Body of pancreas (tissue), 4 donors: Measurements from ENCODE around the gene APCDD1.

Source experiments
- CTCF ChIP-seq, 7 experiments: fragments of 450-650 bp in 4 of 7; fragments of 200-600 bp in 3 of 7; sonication (generic) in 3 of 7; IDR thresholded peaks; one replicate each; pipeline ENCODE4 v1.5.1; 2016 to 2019; ENCODE audit warnings: antibody characterized with exemption in 7 of 7
- POLR2A ChIP-seq, 3 donors: fragments of 450-650 bp; IDR thresholded peaks; one replicate each; pipeline ENCODE4 v1.6.1; 2016; ENCODE audit warnings: antibody characterized with exemption in 3 of 3, mild to moderate bottlenecking in 2 of 3

DNA sequence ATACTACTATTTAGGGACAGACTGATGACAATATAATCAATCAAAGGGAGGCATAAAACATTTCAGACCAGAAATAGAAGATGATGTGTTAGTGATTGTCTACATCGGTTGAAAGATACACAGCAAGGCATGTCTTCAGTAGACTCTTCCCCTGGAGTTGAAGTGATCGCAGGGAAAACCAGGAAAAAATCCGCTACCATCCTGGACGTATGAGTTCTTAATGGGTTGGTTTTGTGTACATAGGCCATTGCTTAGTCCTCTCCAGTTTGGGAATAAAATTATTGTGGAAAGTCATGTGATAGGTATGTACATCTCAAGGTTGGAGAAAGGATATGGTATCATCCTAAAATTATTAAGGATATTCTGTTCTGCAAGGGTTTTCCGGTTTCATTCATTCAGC, 4.3 kb downstream of the APCDD1 start:
- TF ChIP-seq CTCF (IDR thresholded peaks at IDR 0.05), result no peak
- no peak for TF ChIP-seq POLR2A (IDR thresholded peaks at IDR 0.05)
